SK-N-SH (cell line): ENCODE measurements around the gene FGGY. TPM values are rescaled to one million over a fixed set of nuclear protein-coding genes. Genes with fewer than 3 reads are reported as not detected.
A peak's percentile ranks its signal among the peaks of the same experiment; 100 is the strongest.

Source experiments
- CTCF ChIA-PET: fragments of 300-600, 350-600 bp; formaldehyde crosslinking; extraction: SDS; loops from one replicate; lab custom pipeline; 2021; lab: Yijun Ruan, JAX
- POLR2A ChIA-PET: fragments of 350-600 bp; sonication (Branson Sonifier 250); formaldehyde crosslinking; extraction: SDS; loops from one replicate; lab custom pipeline; 2020; ENCODE audit warnings: antibody characterized with exemption, inconsistent platforms; lab: Yijun Ruan, JAX
- DNase-seq: peaks from one replicate; pipeline ENCODE4 v3.0.0; 2012
- H2AFZ ChIP-seq: fragments of 200-600 bp; sonication (generic); 2 replicates; pipeline ENCODE4 v1.8.1; 2016; ENCODE audit warnings: antibody characterized with exemption, mild to moderate bottlenecking, low read depth
- H3F3A ChIP-seq: fragments of 200-600 bp; sonication (generic); replicated peaks from 2 replicates; pipeline ENCODE3; 2016; ENCODE audit warnings: antibody characterized with exemption, mild to moderate bottlenecking; ENCODE audit not compliant: insufficient read depth
- H3K27ac ChIP-seq, 2 experiments: fragments of 200-500 bp in 1 of 2; fragments of 200-600 bp in 1 of 2; sonication (Bioruptor generic) in 1 of 2; sonication (generic), shearing (Covaris generic) in 1 of 2; 2 replicates each; pipeline versions ENCODE4 v1.5.1 to v1.6.1; 2014 to 2016; ENCODE audit warnings: low read depth in 2 of 2, inconsistent platforms in 1 of 2, low read length in 1 of 2, mild to moderate bottlenecking in 1 of 2, mixed read lengths in 1 of 2
- H3K27me3 ChIP-seq: fragments of 200-600 bp; sonication (generic), shearing (Covaris generic); 2 replicates; pipeline ENCODE4 v1.6.1; 2016; ENCODE audit warnings: mixed run types; ENCODE audit not compliant: insufficient read depth
- H3K36me3 ChIP-seq, 2 experiments: fragments of 200-500 bp in 1 of 2; fragments of 200-600 bp in 1 of 2; sonication (Bioruptor generic) in 1 of 2; sonication (generic) in 1 of 2; replicated peaks in 1 of 2; 2 replicates each; pipeline versions ENCODE3 to v1.5.1; 2014 to 2016; ENCODE audit warnings: low read length in 1 of 2, mild to moderate bottlenecking in 1 of 2; ENCODE audit not compliant: insufficient read depth in 2 of 2, control insufficient read depth in 1 of 2
- H3K4me1 ChIP-seq, 2 experiments: fragments of 200-500 bp in 1 of 2; fragments of 200-600 bp in 1 of 2; sonication (Bioruptor generic) in 1 of 2; sonication (generic), shearing (Covaris generic) in 1 of 2; 2 replicates each; pipeline versions ENCODE4 v1.5.1 to v1.6.1; 2014 to 2016; ENCODE audit warnings: low read depth in 1 of 2, low read length in 1 of 2, mixed run types in 1 of 2; ENCODE audit not compliant: insufficient read depth in 2 of 2, control insufficient read depth in 1 of 2
- H3K4me2 ChIP-seq: fragments of 200-600 bp; sonication (generic), shearing (Covaris generic); 2 replicates; pipeline ENCODE4 v1.6.1; 2017; ENCODE audit warnings: mixed run types
- H3K4me3 ChIP-seq, 2 experiments: fragments of 200-500 bp in 1 of 2; fragments of 200-600 bp in 1 of 2; sonication (Bioruptor generic) in 1 of 2; sonication (generic), shearing (Covaris generic) in 1 of 2; 2 replicates each; pipeline versions ENCODE4 v1.5.1 to v1.8.1; 2014 to 2016; ENCODE audit warnings: low read depth in 2 of 2, inconsistent platforms in 1 of 2, low read length in 1 of 2, mild to moderate bottlenecking in 1 of 2, mixed read lengths in 1 of 2, moderate library complexity in 1 of 2
- H3K79me2 ChIP-seq: fragments of 200-600 bp; sonication (generic); 2 replicates; pipeline ENCODE4 v1.8.1; 2017; ENCODE audit warnings: mild to moderate bottlenecking; ENCODE audit not compliant: insufficient read depth
- H3K9ac ChIP-seq: fragments of 200-600 bp; sonication (generic); 2 replicates; pipeline ENCODE4 v1.6.1; 2017; ENCODE audit warnings: mixed run types
- H3K9me2 ChIP-seq: fragments of 200-600 bp; sonication (generic); 2 replicates; pipeline ENCODE4 v1.6.1; 2017; ENCODE audit warnings: mixed run types
- H3K9me3 ChIP-seq: fragments of 200-600 bp; sonication (generic); 2 replicates; pipeline ENCODE4 v1.6.1; 2017; ENCODE audit warnings: mixed run types, mild to moderate bottlenecking, moderate library complexity
- H4K20me1 ChIP-seq: fragments of 200-600 bp; sonication (generic); 2 replicates; pipeline ENCODE4 v1.6.1; 2017; ENCODE audit warnings: mild to moderate bottlenecking, mixed run types; ENCODE audit not compliant: insufficient read depth
- ELF1 ChIP-seq: IDR thresholded peaks from 2 replicates; pipeline ENCODE4 v1.4.0; 2012
- EZH2phosphoT487 ChIP-seq: fragments of 200-600 bp; sonication (generic); IDR thresholded peaks from 2 replicates; pipeline ENCODE4 v1.6.1; 2017; ENCODE audit warnings: low read depth, mixed run types, mild to moderate bottlenecking, antibody characterized with exemption, moderate library complexity, borderline replicate concordance
- FOXM1 ChIP-seq: IDR thresholded peaks from 2 replicates; pipeline ENCODE4 v1.4.0; 2012; ENCODE audit warnings: low read depth, mild to moderate bottlenecking
- JUND ChIP-seq: IDR thresholded peaks from 2 replicates; pipeline ENCODE4 v1.4.0; 2012
- REST ChIP-seq: IDR thresholded peaks from 2 replicates; pipeline ENCODE4 v1.6.1; 2012; ENCODE audit warnings: mild to moderate bottlenecking, low read depth, low read length, moderate library complexity
- RXRA ChIP-seq: IDR thresholded peaks from 2 replicates; pipeline ENCODE4 v1.4.0; 2012; ENCODE audit warnings: low read depth, mild to moderate bottlenecking, borderline replicate concordance
- USF2 ChIP-seq: fragments of 150-350 bp; IDR thresholded peaks from 2 replicates; pipeline ENCODE4 v1.6.1; 2017; ENCODE audit warnings: antibody characterized with exemption, low read length, low read depth, borderline replicate concordance
- WGBS: methylation state at CpG from one replicate; pipeline ENCODE4 v1.1.6; 2017; ENCODE audit warnings: low lambda C conversion rate; 5-methylcytosine and 5-hydroxymethylcytosine counted together
- polyA plus RNA-seq, 3 experiments: library from polyadenylated mRNA; depleted of rRNA; stranded (reverse); fragments of >200 nt; gene quantifications; 2 replicates each; pipeline ENCODE4 v1.2.3, GENCODE V29; 2012
- TF ChIP-seq, protein P1 (sequence below): IDR thresholded peaks from 2 replicates; pipeline ENCODE4; 2012
- TF ChIP-seq, protein P2 (sequence below): IDR thresholded peaks from 2 replicates; pipeline ENCODE4 v1.4.0; 2012; ENCODE audit warnings: low read depth, borderline replicate concordance
- TF ChIP-seq, protein P3 (sequence below): IDR thresholded peaks from 2 replicates; pipeline ENCODE4 v1.4.0; 2012; ENCODE audit warnings: low read depth

FGGY gene
- polyA plus RNA-seq, 1 of the 3 experiments (the other 2 are of a cell fraction): 10.3 TPM

- Histone ChIP-seq H3K4me1 (no peaks in the 10 kb centered on the region; a peak in 1 of 4 replicates), H3K4me3 (no peak overlapping the region), H2AFZ (no peak overlapping the region), H3K27me3 (no peaks in the 10 kb centered on the region), H3K9me2 (no peaks in the 10 kb centered on the region), H4K20me1 (no peaks in the 10 kb centered on the region), H3F3A (no peaks in the 10 kb centered on the region), H3K79me2 (no peaks in the 10 kb centered on the region), H3K9me3 (no peaks in the 10 kb centered on the region), H3K9ac (no peak overlapping the region), H3K4me2 (no peak overlapping the region), H3K36me3 (peaks cover 0 to 1% of the 10 kb centered on the region in 2 experiments), H3K27ac (no peak overlapping the region)
- WGBS: 92% methylated on average over 5 of the region's 5 CpGs
- no peak for TF ChIP-seq RXRA
- ChIA-PET CTCF (interaction anchor here (0.9 kb wide), 1 partner anchor 22 kb away, joined by 3 read pairs; no protein-coding TSS in a partner anchor), POLR2A (no interaction called here)
- DNase-seq: no peak
Measured at GRCh38 chr1:59340411-59341307, 43.8 kb downstream of the FGGY start.

DNA sequence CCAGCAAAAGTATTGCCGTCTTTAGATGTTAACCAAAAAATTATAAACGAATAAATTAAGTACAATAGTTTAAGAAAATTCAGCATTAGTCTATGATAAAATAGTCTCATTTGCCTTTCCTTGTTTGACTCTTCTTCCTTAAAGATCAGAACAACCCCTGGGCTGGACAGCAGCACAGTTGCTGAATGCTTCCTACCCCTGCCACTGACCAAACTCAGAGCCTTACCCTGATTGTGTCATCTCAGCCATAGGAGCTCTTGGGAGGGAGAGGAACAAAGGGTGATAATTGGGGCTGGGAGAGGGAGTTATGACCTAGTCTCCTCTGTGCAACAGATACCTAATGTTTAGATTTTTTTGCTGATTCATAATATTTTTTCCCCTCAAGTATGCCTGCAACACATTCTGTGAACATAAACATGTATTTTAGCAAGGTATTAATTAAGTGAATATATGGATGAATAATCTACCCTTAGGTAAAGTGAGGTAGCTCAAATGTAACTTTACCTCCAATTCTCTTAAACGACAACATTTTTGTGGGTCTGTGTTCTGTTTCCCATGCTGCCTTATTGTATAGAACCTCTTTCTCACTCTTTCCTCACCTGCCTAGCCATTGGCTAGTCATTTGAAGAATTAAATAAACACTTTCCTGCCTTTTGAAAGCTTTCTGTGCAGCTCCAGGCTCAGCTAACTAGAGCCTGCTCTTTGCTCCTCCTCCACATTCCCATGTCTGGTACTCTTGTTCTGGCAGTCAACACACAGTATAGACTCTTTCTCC lies 46.1 kb downstream of the FGGY start:
- TF ChIP-seq, protein P1, sequence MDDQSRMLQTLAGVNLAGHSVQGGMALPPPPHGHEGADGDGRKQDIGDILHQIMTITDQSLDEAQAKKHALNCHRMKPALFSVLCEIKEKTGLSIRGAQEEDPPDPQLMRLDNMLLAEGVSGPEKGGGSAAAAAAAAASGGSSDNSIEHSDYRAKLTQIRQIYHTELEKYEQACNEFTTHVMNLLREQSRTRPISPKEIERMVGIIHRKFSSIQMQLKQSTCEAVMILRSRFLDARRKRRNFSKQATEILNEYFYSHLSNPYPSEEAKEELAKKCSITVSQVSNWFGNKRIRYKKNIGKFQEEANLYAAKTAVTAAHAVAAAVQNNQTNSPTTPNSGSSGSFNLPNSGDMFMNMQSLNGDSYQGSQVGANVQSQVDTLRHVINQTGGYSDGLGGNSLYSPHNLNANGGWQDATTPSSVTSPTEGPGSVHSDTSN: no peak
- no peak for TF ChIP-seq EZH2phosphoT487
- TF ChIP-seq, protein P2, sequence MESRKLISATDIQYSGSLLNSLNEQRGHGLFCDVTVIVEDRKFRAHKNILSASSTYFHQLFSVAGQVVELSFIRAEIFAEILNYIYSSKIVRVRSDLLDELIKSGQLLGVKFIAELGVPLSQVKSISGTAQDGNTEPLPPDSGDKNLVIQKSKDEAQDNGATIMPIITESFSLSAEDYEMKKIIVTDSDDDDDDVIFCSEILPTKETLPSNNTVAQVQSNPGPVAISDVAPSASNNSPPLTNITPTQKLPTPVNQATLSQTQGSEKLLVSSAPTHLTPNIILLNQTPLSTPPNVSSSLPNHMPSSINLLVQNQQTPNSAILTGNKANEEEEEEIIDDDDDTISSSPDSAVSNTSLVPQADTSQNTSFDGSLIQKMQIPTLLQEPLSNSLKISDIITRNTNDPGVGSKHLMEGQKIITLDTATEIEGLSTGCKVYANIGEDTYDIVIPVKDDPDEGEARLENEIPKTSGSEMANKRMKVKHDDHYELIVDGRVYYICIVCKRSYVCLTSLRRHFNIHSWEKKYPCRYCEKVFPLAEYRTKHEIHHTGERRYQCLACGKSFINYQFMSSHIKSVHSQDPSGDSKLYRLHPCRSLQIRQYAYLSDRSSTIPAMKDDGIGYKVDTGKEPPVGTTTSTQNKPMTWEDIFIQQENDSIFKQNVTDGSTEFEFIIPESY: no peak
- peak; percentile 82 for TF ChIP-seq REST
- TF ChIP-seq USF2: no peak
- no peak for TF ChIP-seq ELF1
- no peak for TF ChIP-seq JUND
- TF ChIP-seq, protein P3, sequence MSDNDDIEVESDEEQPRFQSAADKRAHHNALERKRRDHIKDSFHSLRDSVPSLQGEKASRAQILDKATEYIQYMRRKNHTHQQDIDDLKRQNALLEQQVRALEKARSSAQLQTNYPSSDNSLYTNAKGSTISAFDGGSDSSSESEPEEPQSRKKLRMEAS: no peak
- no peak for TF ChIP-seq FOXM1
- TF ChIP-seq, all 33 proteins: peak for 1
- H3K9ac ChIP-seq: no peak overlapping the region
- no peaks in the 10 kb centered on the region for H3K79me2 ChIP-seq
- no peak overlapping the region for H3K4me3 ChIP-seq
- DNase-seq: no peak
- no peaks in the 10 kb centered on the region for H3K9me3 ChIP-seq
- H3F3A ChIP-seq: no peaks in the 10 kb centered on the region
- no peaks in the 10 kb centered on the region for H3K27me3 ChIP-seq
- peaks cover 0 to 2% of the 10 kb centered on the region in 2 experiments for H3K36me3 ChIP-seq
- no peaks in the 10 kb centered on the region for H3K9me2 ChIP-seq
- 96% methylated on average over 3 of the region's 3 CpGs for WGBS
- no peaks in the 10 kb centered on the region for H4K20me1 ChIP-seq
- H3K4me1 ChIP-seq: no peaks in the 10 kb centered on the region; a peak in 1 of 4 replicates
- CTCF ChIA-PET: no interaction called here
- H2AFZ ChIP-seq: no peak overlapping the region
- POLR2A ChIA-PET: interaction anchor here (0.9 kb wide), 1 partner anchor 9 kb away, joined by 3 read pairs; no protein-coding TSS in a partner anchor
- H3K27ac ChIP-seq: no peak overlapping the region
- H3K4me2 ChIP-seq: no peak overlapping the region
